Panc1 (cell line): ENCODE data around the gene SNTG2. TPM values are rescaled to one million over a fixed set of nuclear protein-coding genes. Genes with fewer than 3 reads are reported as not detected.

Source experiments
- ATAC-seq: fragments of 200-7000 bp; cut with Tn5 transposase; 2 replicates; pipeline ENCODE4 v1.9.1; 2020; ENCODE audit warnings: mild to moderate bottlenecking, moderate library complexity
- BruUV-seq: library from RNA; stranded (reverse); fragments of 400-500 nt; replicated peaks from 2 replicates; lab custom pipeline; 2021; lab: Mats Ljungman, UMichigan
- CTCF ChIA-PET: fragments of 300-600 bp; sonication (Branson Sonifier 250); formaldehyde crosslinking; loops from one replicate; lab custom pipeline; 2022; ENCODE audit warnings: antibody characterized with exemption; lab: Charles Lee
- POLR2A ChIA-PET: fragments of 300-600 bp; sonication (Branson Sonifier 250); formaldehyde crosslinking; loops from one replicate; lab custom pipeline; 2022; ENCODE audit warnings: antibody characterized with exemption; lab: Charles Lee
- DNase-seq: peaks from one replicate; pipeline ENCODE4 v3.0.0-alpha.2; 2010; ENCODE audit warnings: low read depth, low spot score
- H3K27ac ChIP-seq: 2 replicates; pipeline ENCODE4 v1.5.1; 2011; ENCODE audit warnings: mild to moderate bottlenecking, low read length, inconsistent platforms
- H3K27me3 ChIP-seq: fragments of 200-500 bp; sonication (Bioruptor generic); 2 replicates; pipeline ENCODE4 v1.6.0; 2014; ENCODE audit warnings: low read length, inconsistent platforms; ENCODE audit not compliant: control insufficient read depth, insufficient read depth
- H3K36me3 ChIP-seq: fragments of 200-500 bp; sonication (Bioruptor generic); 2 replicates; pipeline ENCODE4 v1.5.1; 2014; ENCODE audit warnings: inconsistent platforms, mild to moderate bottlenecking, low read length, moderate library complexity; ENCODE audit not compliant: control insufficient read depth, insufficient read depth
- H3K4me1 ChIP-seq: 2 replicates; pipeline ENCODE4 v1.5.1; 2011; ENCODE audit warnings: inconsistent platforms, mild to moderate bottlenecking, low read length, moderate library complexity; ENCODE audit not compliant: control insufficient read depth, insufficient read depth
- H3K4me3 ChIP-seq, 2 experiments: 2 replicates each; pipeline ENCODE4 v1.5.1; 2011 to 2012; ENCODE audit warnings: low read depth in 2 of 2, low read length in 2 of 2, mild to moderate bottlenecking in 2 of 2, inconsistent platforms in 1 of 2, moderate library complexity in 1 of 2
- H3K9me3 ChIP-seq: fragments of 200-500 bp; sonication (Bioruptor generic); 2 replicates; pipeline ENCODE4 v1.5.1; 2014; ENCODE audit warnings: low read depth, mild to moderate bottlenecking, inconsistent platforms, low read length, moderate library complexity; ENCODE audit not compliant: control insufficient read depth, insufficient read depth
- CTCF ChIP-seq: fragments of 450-650 bp; IDR thresholded peaks from 2 replicates; pipeline ENCODE4 v1.5.1; 2017; ENCODE audit warnings: mild to moderate bottlenecking
- POLR2AphosphoS5 ChIP-seq: IDR thresholded peaks from 2 replicates; pipeline ENCODE4 v1.6.1; 2012; ENCODE audit warnings: mild to moderate bottlenecking, low read depth, low read length, moderate library complexity
- REST ChIP-seq, 2 experiments: IDR thresholded peaks; 2 replicates each; pipeline ENCODE4 v1.6.1; 2011 to 2012; ENCODE audit warnings: low read depth in 2 of 2, control low read depth in 1 of 2, low read length in 1 of 2, mild to moderate bottlenecking in 1 of 2, moderate library complexity in 1 of 2; ENCODE audit not compliant: insufficient read depth in 1 of 2
- SIN3A ChIP-seq: IDR thresholded peaks from 2 replicates; pipeline ENCODE4 v1.6.1; 2012; ENCODE audit warnings: low read depth, mild to moderate bottlenecking, low read length, moderate library complexity, borderline replicate concordance; ENCODE audit not compliant: insufficient read depth
- TCF7L2 ChIP-seq: IDR thresholded peaks from 2 replicates; pipeline ENCODE4 v1.6.1; 2011; ENCODE audit warnings: mild to moderate bottlenecking, low read depth, low read length, inconsistent platforms
- in situ Hi-C: cut with HindIII; loops from 2 replicates; pipeline ENCODE4 v1.10.0; 2016; ENCODE audit warnings: low sequenced_read_pairs, low pct_unique_long_range_greater_than_20kb
- intact Hi-C: fragments of 100-400 bp; cut with micrococcal nuclease; formaldehyde crosslinking; loops from one replicate; pipeline ENCODE4 v1.10.0; 2022; ENCODE audit not compliant: unreplicated experiment
- total RNA-seq: library from RNA; stranded (reverse); gene quantifications from one replicate; pipeline ENCODE4 v1.2.1, GENCODE V29; 2021; ENCODE audit not compliant: unreplicated experiment

The SNTG2 gene
- total RNA-seq, 1 experiment from 2014 or later = not detected

GRCh38 chr2:1014802-1015201 is 64.2 kb downstream of the SNTG2 start:
- Histone ChIP-seq H3K27me3 (no peaks in the 10 kb centered on the region), H3K36me3 (no peaks in the 10 kb centered on the region), H3K27ac (no peak overlapping the region), H3K4me3 (no peak overlapping the region), H3K4me1 (no peaks in the 10 kb centered on the region), H3K9me3 (no peaks in the 10 kb centered on the region)
- TF ChIP-seq SIN3A (no peak), TCF7L2 (no peak), POLR2AphosphoS5 (no peak), CTCF (no peak)
- ChIA-PET POLR2A (no interaction called here), CTCF (no interaction called here)
- ATAC-seq = no peak
- in situ Hi-C loops = no loop called here
- DNase-seq = no peak
- no TSS peak for BruUV-seq
- intact Hi-C loops = no loop called here

- CTCF ChIA-PET = no interaction called here
- no TSS peak for BruUV-seq
- H3K9me3 ChIP-seq = no peaks in the 10 kb centered on the region
- H3K4me3 ChIP-seq = no peak overlapping the region
- ATAC-seq = no peak
- POLR2A ChIA-PET = no interaction called here
- no peaks in the 10 kb centered on the region for H3K36me3 ChIP-seq
- in situ Hi-C loops (no loop called here), intact Hi-C loops (no loop called here)
- no peak overlapping the region for H3K27ac ChIP-seq
- no peaks in the 10 kb centered on the region for H3K27me3 ChIP-seq
- H3K4me1 ChIP-seq = no peaks in the 10 kb centered on the region
- TF ChIP-seq TCF7L2 (no peak), POLR2AphosphoS5 (no peak), SIN3A (no peak), CTCF (no peak), REST (IDR thresholded peaks at IDR 0.05; ENCODE audit: insufficient read depth in 1 of 2, low read depth in 2 of 2, low read length in 1 of 2) (no peak)
- no peak for DNase-seq
Measured at GRCh38 chr2:1016500-1016899, 65.9 kb downstream of the SNTG2 start.
